Measurements from ENCODE around the gene MYL5.

The MYL5 gene

DNA sequence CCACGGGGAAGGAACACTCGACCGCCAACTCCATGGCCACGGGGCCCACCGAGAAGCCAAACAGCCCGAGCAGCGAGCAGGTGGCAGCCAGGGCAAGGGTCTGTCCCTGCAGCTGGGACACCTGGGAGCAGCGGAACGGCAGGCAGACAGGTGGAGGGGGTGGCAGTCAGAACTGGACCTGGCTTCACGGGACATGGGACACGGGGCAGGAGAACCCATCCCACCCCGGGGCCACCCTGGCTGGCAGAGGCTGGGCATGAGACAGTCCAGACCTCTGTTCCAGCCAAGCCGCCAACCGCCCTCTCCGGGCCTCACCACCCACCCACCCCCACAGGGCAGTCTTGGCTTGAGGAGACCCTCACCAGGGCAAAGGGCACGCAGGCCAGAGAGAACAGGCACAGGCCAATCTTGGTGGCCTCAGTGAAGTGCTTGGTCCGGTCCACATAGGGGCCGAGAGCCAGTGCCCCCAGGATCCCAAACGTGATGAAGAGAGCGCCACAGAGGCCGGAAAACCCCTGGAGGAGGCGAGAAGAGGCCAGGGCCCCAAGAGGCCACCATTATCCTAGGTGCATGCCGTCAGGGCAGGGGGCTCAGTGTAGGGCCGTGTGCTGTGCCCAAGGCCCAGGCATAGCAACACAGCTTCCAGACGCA lies 9.0 kb downstream of the MYL5 start:
- H3K4me1 ChIP-seq (ENCODE audit: control insufficient read depth, insufficient read depth, low read length, unreplicated experiment): peaks cover 24% of the 10 kb centered on the region
- no peak overlapping the region for H2AFZ ChIP-seq (ENCODE audit: low read length, unreplicated experiment)
- H3K79me2 ChIP-seq (ENCODE audit: control insufficient read depth, insufficient read depth, low read length, unreplicated experiment): peaks cover under 1% of the 10 kb centered on the region
- no peak overlapping the region for H3K27ac ChIP-seq (ENCODE audit: low read depth, low read length)
- no peak overlapping the region for H3K4me3 ChIP-seq (ENCODE audit: low read depth, low read length)
- H3K36me3 ChIP-seq (ENCODE audit: insufficient read depth, low read length): no peaks in the 10 kb centered on the region
- no peaks in the 10 kb centered on the region for H3K27me3 ChIP-seq (ENCODE audit: insufficient read depth, low read length)

DNA sequence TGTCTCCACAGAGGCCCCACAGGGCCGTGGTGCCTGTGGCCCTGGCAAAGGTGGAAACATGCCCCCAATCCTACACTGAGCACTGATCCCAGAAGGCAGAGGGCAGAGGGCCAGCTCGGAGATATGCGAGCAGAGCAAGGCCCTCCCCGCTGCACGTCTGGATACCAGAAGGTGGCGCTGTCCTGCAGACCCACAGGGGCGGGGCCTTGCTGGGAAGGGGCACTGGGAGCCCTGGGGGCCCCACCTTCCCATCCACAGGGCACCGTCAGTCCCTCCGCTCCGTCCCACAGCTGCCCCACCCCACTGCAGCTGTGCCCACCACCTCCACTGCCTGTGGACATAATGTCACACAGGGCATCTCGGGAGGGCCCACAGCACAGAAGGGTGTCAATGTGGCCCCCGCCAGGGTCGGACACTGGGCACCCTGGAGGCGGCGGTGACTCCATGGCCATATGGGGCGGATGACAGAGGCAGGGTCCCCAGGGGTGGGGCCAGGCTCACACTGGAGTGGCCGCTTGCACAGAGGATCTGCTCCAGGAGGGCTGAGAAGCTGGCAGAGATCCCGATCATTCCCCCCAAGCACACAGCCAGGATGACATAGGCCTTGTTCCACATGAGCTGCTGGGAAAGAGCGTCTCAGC lies 9.8 kb downstream of the MYL5 start:
- Histone ChIP-seq H3K36me3 (ENCODE audit: insufficient read depth, low read length) (no peaks in the 10 kb centered on the region), H3K27me3 (ENCODE audit: insufficient read depth, low read length) (no peaks in the 10 kb centered on the region)

DNA sequence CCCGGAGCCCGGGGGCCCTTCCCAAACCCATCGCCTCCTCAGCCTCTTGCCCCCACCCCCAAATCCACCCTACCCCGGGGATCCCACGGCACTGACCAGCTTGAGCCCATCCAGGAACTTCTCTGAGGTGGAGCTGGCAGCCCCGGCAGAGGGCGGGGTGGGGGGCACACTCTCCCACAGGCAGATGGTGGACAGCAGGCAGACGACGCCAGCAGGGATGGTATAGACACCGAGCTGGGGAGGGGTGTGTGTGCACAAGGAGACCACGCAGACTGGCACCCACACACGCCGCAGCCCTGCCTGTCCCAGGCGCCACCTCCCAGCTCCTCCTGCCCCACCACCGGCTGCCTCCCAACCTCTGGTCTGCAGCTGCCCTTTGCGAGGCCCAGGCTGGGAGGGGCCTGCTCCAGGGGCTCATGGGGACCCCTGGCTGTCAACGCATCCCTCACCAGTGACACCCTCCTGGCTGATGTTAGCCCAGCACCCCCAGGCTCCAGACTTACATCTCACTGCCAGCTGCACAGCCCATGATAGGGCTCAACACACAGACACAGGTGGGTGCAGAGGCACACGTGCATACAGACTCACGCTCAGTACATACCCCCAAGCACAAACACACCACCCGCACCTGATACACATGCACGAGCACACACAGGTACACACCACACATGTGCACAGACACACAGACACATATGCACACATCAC lies 10.4 kb downstream of the MYL5 start:
- no peak overlapping the region for H3K4me3 ChIP-seq (ENCODE audit: low read depth, low read length)
- no peaks in the 10 kb centered on the region for H3K36me3 ChIP-seq (ENCODE audit: insufficient read depth, low read length)
- peaks cover 6% of the 10 kb centered on the region for H3K79me2 ChIP-seq (ENCODE audit: control insufficient read depth, insufficient read depth, low read length, unreplicated experiment)
- H3K27ac ChIP-seq (ENCODE audit: low read depth, low read length): no peak overlapping the region
- H2AFZ ChIP-seq (ENCODE audit: low read length, unreplicated experiment): no peak overlapping the region
- no peaks in the 10 kb centered on the region for H3K27me3 ChIP-seq (ENCODE audit: insufficient read depth, low read length)
- peaks cover 36% of the 10 kb centered on the region for H3K4me1 ChIP-seq (ENCODE audit: control insufficient read depth, insufficient read depth, low read length, unreplicated experiment)

More for the DNA sequence above, 9.8 kb downstream of the MYL5 start:
- Histone ChIP-seq H3K4me3 (ENCODE audit: low read depth, low read length) (no peak overlapping the region), H3K27ac (ENCODE audit: low read depth, low read length) (no peak overlapping the region), H3K4me1 (ENCODE audit: control insufficient read depth, insufficient read depth, low read length, unreplicated experiment) (peaks cover 29% of the 10 kb centered on the region), H3K79me2 (ENCODE audit: control insufficient read depth, insufficient read depth, low read length, unreplicated experiment) (peaks cover 2% of the 10 kb centered on the region), H2AFZ (ENCODE audit: low read length, unreplicated experiment) (no peak overlapping the region)

DNA sequence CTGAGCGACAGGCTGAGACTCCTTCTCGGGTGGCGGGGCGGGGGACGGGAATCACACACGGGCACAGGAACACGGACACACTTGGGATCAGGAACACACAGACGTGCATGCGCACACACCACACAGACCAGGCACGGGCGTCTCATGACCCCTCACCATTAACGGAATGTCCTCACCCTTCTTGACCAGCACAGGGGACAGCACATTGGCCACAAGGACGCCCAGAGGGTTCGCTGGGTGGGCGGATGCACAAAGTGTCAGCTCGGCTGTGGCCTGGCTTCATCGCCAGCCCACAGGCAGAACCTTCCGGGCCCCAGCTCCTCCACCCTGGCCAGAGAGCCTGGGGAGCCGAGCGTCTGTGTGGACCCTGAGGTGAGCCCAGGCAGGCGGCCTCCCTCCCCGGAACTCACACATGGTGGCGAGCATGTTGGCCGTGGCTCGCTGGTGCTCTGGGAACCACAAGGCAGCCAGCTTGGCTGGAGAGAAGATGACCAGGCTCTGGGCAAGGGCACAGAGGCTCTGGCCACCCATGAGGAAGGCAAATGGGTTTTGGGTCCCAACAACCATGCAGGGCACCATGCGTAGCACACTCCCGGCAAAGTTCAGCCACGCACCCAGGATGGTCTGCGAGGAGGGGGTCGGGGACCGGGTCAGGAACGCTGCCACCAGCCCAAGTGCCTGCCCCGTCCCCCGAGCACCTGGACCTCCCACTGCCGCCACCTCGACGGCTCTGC lies 11.5 kb downstream of the MYL5 start:
- peaks cover 32% of the 10 kb centered on the region for H3K4me1 ChIP-seq (ENCODE audit: control insufficient read depth, insufficient read depth, low read length, unreplicated experiment)
- H3K27ac ChIP-seq (ENCODE audit: low read depth, low read length): no peak overlapping the region
- H3K27me3 ChIP-seq (ENCODE audit: insufficient read depth, low read length): no peaks in the 10 kb centered on the region
- peaks cover 6% of the 10 kb centered on the region for H3K79me2 ChIP-seq (ENCODE audit: control insufficient read depth, insufficient read depth, low read length, unreplicated experiment)
- H3K36me3 ChIP-seq (ENCODE audit: insufficient read depth, low read length): no peaks in the 10 kb centered on the region
- H3K4me3 ChIP-seq (ENCODE audit: low read depth, low read length): no peak overlapping the region
- no peak overlapping the region for H2AFZ ChIP-seq (ENCODE audit: low read length, unreplicated experiment)

- Histone ChIP-seq H3K79me2 (ENCODE audit: control insufficient read depth, insufficient read depth, low read length, unreplicated experiment) (peaks cover 6% of the 10 kb centered on the region), H3K27ac (ENCODE audit: low read depth, low read length) (no peak overlapping the region), H3K4me1 (ENCODE audit: control insufficient read depth, insufficient read depth, low read length, unreplicated experiment) (peaks cover 31% of the 10 kb centered on the region)
These were observed 12.2 kb downstream of the MYL5 start for GRCh38 chr4:686413-687040.

GRCh38 chr4:687048-687970 lies 13.0 kb downstream of the MYL5 start:
- Histone ChIP-seq H3K27ac (ENCODE audit: low read depth, low read length) (peak overlapping the region; percentile 75), H3K4me3 (ENCODE audit: low read depth, low read length) (peak overlapping the region; percentile 79), H3K4me1 (ENCODE audit: control insufficient read depth, insufficient read depth, low read length, unreplicated experiment) (peaks cover 31% of the 10 kb centered on the region), H3K36me3 (ENCODE audit: insufficient read depth, low read length) (no peaks in the 10 kb centered on the region), H3K79me2 (ENCODE audit: control insufficient read depth, insufficient read depth, low read length, unreplicated experiment) (peaks cover 6% of the 10 kb centered on the region), H3K27me3 (ENCODE audit: insufficient read depth, low read length) (no peaks in the 10 kb centered on the region), H2AFZ (ENCODE audit: low read length, unreplicated experiment) (no peak overlapping the region)

More at GRCh38 chr4:686413-687040, 12.2 kb downstream of the MYL5 start:
- H3K36me3 ChIP-seq (ENCODE audit: insufficient read depth, low read length): no peaks in the 10 kb centered on the region
- no peak overlapping the region for H2AFZ ChIP-seq (ENCODE audit: low read length, unreplicated experiment)
- no peak overlapping the region for H3K4me3 ChIP-seq (ENCODE audit: low read depth, low read length)
- no peaks in the 10 kb centered on the region for H3K27me3 ChIP-seq (ENCODE audit: insufficient read depth, low read length)

- H3K79me2 ChIP-seq (ENCODE audit: control insufficient read depth, insufficient read depth, low read length, unreplicated experiment): peaks cover 6% of the 10 kb centered on the region
- peaks cover 31% of the 10 kb centered on the region for H3K4me1 ChIP-seq (ENCODE audit: control insufficient read depth, insufficient read depth, low read length, unreplicated experiment)
- H3K4me3 ChIP-seq (ENCODE audit: low read depth, low read length): peak overlapping the region; percentile 79
- H3K27ac ChIP-seq (ENCODE audit: low read depth, low read length): peak overlapping the region; percentile 75
- H3K36me3 ChIP-seq (ENCODE audit: insufficient read depth, low read length): no peaks in the 10 kb centered on the region
- peak overlapping the region; percentile 72 for H2AFZ ChIP-seq (ENCODE audit: low read length, unreplicated experiment)
- H3K27me3 ChIP-seq (ENCODE audit: insufficient read depth, low read length): no peaks in the 10 kb centered on the region
These were observed 13.9 kb downstream of the MYL5 start for GRCh38 chr4:687971-688853.

DNA sequence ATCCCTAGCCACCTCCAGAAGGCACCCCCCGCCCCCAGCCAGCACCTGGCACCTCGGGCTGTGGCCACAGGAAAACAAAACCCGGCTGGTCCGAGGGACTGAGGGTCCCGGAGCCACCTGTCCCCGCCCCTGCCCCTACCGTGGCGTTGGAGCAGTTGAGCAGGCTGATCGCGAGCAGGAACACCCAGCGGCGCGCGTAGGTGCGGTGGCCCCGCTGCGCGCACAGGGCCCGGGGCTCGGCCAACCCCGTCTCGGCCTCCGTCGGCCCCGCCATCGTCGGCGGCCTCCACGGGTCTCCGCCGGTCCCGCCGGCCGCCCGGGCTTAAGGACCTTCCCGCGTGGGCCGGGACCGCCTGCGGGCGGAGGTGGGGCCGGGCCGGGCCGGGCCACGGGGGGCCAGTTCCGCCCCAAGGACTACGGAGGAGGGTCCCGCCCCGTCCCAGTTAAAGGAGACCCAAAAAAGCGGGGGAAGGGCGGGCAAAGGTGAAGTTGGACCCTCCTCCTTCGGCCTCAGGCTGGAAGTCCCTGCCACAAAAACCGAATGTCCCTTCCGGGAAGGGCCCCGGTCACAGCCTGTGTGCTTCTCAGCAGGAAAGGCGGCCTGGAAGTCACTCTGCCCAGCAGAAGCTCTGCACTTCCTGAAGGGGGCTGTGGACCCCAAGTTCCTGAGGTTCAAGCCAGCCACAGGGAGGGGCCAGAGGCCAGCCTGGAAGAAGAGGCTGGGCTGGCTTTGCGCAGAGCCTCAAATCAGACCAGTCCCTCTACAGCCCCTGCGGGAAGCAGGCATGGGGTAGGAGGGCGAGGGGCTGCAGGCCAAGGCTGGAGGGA lies 14.7 kb downstream of the MYL5 start, which contains the start of gene SLC49A3:
Gene SLC49A3, minus strand, starts transcription at position 298 of the 828 bp plus-strand sequence. Its CDS starts 24 bp downstream, at position 274.
- no peaks in the 10 kb centered on the region for H3K36me3 ChIP-seq (ENCODE audit: insufficient read depth, low read length)
- peak within 1 kb of the TSS; percentile 79 for H3K4me3 ChIP-seq (ENCODE audit: low read depth, low read length)
- H3K4me1 ChIP-seq (ENCODE audit: control insufficient read depth, insufficient read depth, low read length, unreplicated experiment): peaks cover 31% of the 10 kb centered on the region
- H2AFZ ChIP-seq (ENCODE audit: low read length, unreplicated experiment): peak within 1 kb of the TSS; percentile 72
- H3K79me2 ChIP-seq (ENCODE audit: control insufficient read depth, insufficient read depth, low read length, unreplicated experiment): peaks cover 6% of the 10 kb centered on the region
- H3K27ac ChIP-seq (ENCODE audit: low read depth, low read length): peak within 1 kb of the TSS; percentile 75
- no peaks in the 10 kb centered on the region for H3K27me3 ChIP-seq (ENCODE audit: insufficient read depth, low read length)
